GF-D8 (cell line): ENCODE results near the gene RNF5.
"Not testable (repeated sequence)": the region's sequence is repeated elsewhere in the genome, so short reads cannot be mapped to it uniquely, and the experiment has no call there.

Source experiments
- DNase-seq: peaks from one replicate; lab custom pipeline; 2025; lab: John Stamatoyannopoulos, UW

RNF5 gene

GRCh38 chr6:32210191-32210601 is 32.0 kb downstream of the RNF5 start:
- no peak for DNase-seq

DNA sequence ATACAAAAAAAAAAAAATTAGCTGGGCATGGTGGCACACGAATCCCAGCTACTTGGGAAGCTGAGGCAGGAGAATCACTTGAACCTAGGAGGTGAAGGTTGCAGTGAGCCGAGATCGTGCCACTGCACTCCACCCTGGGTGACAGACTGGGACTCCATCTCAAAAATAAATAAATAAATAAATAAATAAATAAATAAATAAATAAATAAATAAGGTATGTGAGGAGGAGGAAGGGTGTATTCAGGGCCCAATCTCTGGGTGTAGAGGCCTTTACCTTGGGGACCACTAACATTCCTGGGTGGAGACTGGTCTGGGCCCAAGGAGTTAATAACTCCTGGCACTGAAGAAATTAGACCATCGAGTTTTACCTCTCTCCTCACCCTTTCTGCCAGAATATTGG is 33.2 kb downstream of the RNF5 start:
- DNase-seq = not testable (repeated sequence)

- no peak for DNase-seq
Measured at GRCh38 chr6:32212076-32212760, 34.0 kb downstream of the RNF5 start.

GRCh38 chr6:32213649-32214048 is 35.4 kb downstream of the RNF5 start:
- no peak for DNase-seq

DNA sequence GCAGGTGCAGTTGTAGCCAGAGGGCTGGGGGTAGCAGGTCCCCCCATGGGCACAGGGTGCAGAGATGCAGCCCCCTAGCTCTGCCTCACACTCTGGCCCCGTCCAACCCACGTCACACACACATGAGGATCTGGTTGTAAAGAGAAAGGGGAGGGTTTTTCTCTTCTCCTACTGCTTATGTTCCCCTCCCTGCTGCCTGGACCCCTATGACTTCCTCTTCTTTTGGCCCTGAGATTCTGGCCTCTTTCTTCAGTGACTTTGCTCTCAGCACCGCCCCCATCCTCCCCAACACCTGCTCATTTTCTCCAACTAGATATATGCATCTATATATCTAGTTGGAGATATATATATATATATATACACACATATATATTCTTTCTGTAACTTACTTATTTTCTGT is 35.9 kb downstream of the RNF5 start:
- DNase-seq = no peak

- no peak for DNase-seq
Measured at GRCh38 chr6:32215617-32216016, 37.4 kb downstream of the RNF5 start.

GRCh38 chr6:32216285-32216684 is 38.1 kb downstream of the RNF5 start:
- DNase-seq = no peak

GRCh38 chr6:32216998-32217397 is 38.8 kb downstream of the RNF5 start:
- no peak for DNase-seq

GRCh38 chr6:32218167-32218566 is 40.0 kb downstream of the RNF5 start:
- DNase-seq = no peak

GRCh38 chr6:32220021-32220420 is 41.8 kb downstream of the RNF5 start:
- no peak for DNase-seq

GRCh38 chr6:32222333-32223230 is 44.4 kb downstream of the RNF5 start:
- DNase-seq = no peak

DNA sequence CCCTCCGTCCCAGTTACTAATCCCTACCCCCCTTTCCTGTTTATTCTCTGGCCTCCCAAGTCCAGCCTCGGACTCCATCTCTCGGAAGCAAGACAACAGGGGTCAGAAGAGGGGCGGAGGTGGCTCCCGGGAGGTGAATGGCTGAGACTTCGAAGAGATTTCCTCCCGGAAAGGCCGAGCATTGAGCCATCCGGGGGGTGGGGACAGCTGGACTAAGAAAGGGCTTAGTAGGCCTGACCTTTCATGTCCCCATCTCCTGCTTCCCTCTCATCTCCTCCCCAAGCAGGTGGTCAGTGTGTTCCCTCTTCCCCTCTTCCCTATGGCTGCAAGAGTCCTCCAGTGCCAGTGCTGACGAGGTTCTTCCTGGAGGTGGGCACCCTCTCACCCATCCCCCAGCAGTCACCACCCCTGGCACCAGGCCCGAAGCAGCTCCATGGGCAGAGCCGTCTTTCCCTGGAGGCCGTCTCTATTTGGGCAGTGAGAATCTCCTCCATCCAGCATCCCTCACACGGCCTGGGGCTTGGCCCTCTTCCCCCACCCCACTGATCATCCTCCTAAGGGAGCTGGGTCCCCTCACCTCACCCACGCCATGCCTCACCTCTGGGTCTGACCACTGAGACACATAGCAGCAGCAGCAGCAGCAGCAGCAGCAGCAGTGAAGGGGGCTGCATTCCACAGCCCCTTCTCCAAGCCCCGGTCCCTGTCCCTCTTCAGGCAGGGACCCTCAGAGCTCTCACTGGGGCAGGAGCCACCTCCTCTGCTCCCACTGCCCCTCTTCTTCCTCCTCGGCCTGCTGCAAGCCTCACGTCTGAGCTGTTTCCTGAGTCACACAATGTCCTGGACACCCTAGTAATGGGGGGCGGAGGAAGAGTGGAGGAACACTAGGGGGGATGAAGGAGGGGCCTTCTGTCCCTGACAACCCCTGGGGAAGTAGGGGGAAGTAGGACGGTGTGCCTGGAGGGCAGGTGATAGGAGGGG is 45.3 kb downstream of the RNF5 start, which contains the start of gene NOTCH4:
NOTCH4 (minus strand) TSS at position 810 of the 978 bp plus-strand sequence; CDS start at position 671, 139 bp downstream.
- no peak for DNase-seq

DNA sequence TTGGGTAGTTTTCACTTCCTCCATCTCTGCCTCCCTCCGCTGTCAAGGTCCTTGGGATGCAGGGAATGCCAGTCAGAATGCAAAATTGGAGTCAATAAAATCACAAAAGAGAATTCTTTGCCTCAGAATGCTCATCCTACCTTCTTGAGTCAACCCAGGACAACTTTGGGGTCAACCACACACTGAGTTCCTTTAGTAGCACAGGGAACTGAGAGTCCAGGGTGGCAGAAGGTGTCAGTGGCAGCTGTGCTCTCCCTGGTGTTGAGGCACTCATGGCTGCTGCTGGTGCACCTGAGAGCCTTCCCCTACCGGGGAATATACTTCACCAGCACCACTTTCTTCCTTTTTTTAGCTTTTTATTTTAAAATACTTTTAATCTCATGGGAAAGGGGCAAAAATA is 46.5 kb downstream of the RNF5 start:
- DNase-seq = no peak

GRCh38 chr6:32226434-32226833 is 48.2 kb downstream of the RNF5 start:
- DNase-seq = no peak
